Measurements from ENCODE around the gene FGF21. TPM values are rescaled to one million over a fixed set of nuclear protein-coding genes. Genes with fewer than 3 reads are reported as not detected.
A peak's percentile ranks its signal among the peaks of the same experiment; 100 is the strongest.

Gene FGF21
- polyA plus RNA-seq, 1 of the 3 experiments (the other 2 are of a cell fraction) = not detected

- TF ChIP-seq GATA2 (CRISPR knock-in tag; IDR thresholded peaks at IDR 0.05) (no peak), EZH2phosphoT487 (IDR thresholded peaks at IDR 0.05; ENCODE audit: borderline replicate concordance, low read depth) (no peak), NFIC (IDR thresholded peaks at IDR 0.05; ENCODE audit: borderline replicate concordance) (no peak), FOXJ3 (CRISPR knock-in tag; IDR thresholded peaks at IDR 0.05) (no peak), RXRA (IDR thresholded peaks at IDR 0.05; ENCODE audit: borderline replicate concordance, low read depth) (no peak), MAX (IDR thresholded peaks at IDR 0.05; ENCODE audit: low read depth) (peak; percentile 57; the same call in 1 of the 2 replicates)
- TF ChIP-seq, protein P1, sequence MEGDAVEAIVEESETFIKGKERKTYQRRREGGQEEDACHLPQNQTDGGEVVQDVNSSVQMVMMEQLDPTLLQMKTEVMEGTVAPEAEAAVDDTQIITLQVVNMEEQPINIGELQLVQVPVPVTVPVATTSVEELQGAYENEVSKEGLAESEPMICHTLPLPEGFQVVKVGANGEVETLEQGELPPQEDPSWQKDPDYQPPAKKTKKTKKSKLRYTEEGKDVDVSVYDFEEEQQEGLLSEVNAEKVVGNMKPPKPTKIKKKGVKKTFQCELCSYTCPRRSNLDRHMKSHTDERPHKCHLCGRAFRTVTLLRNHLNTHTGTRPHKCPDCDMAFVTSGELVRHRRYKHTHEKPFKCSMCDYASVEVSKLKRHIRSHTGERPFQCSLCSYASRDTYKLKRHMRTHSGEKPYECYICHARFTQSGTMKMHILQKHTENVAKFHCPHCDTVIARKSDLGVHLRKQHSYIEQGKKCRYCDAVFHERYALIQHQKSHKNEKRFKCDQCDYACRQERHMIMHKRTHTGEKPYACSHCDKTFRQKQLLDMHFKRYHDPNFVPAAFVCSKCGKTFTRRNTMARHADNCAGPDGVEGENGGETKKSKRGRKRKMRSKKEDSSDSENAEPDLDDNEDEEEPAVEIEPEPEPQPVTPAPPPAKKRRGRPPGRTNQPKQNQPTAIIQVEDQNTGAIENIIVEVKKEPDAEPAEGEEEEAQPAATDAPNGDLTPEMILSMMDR (IDR thresholded peaks at IDR 0.05) = no peak; the same call in 1 of the 2 replicates
These were observed 16.5 kb upstream of the FGF21 start (continued) for GRCh38 chr19:48738557-48739403.

GRCh38 chr19:48739404-48740163 is 15.7 kb upstream of the FGF21 start:
- H3K27me3 ChIP-seq (ENCODE audit: insufficient read depth) = no peaks in the 10 kb centered on the region
- DNase-seq = peak; percentile 67
- peaks cover 0 to 16% of the 10 kb centered on the region in 2 experiments; a peak in 1 of 4 replicates for H3K4me1 ChIP-seq (ENCODE audit: control insufficient read depth in 1 of 2, insufficient read depth in 2 of 2, low read depth in 1 of 2, low read length in 1 of 2)
- no peak for TF ChIP-seq YY1 (IDR thresholded peaks at IDR 0.05; ENCODE audit: low read depth)
- TF ChIP-seq MXI1 (IDR thresholded peaks at IDR 0.05; ENCODE audit: low read depth, low read length) = peak; percentile 39
- TF ChIP-seq IRF3 (IDR thresholded peaks at IDR 0.05; ENCODE audit: low read depth, low read length) = no peak
- TF ChIP-seq FOSL2 (IDR thresholded peaks at IDR 0.05; ENCODE audit: borderline replicate concordance, low read depth) = no peak
- TF ChIP-seq, protein P1 (IDR thresholded peaks at IDR 0.05) = no peak
- TF ChIP-seq, protein P2, sequence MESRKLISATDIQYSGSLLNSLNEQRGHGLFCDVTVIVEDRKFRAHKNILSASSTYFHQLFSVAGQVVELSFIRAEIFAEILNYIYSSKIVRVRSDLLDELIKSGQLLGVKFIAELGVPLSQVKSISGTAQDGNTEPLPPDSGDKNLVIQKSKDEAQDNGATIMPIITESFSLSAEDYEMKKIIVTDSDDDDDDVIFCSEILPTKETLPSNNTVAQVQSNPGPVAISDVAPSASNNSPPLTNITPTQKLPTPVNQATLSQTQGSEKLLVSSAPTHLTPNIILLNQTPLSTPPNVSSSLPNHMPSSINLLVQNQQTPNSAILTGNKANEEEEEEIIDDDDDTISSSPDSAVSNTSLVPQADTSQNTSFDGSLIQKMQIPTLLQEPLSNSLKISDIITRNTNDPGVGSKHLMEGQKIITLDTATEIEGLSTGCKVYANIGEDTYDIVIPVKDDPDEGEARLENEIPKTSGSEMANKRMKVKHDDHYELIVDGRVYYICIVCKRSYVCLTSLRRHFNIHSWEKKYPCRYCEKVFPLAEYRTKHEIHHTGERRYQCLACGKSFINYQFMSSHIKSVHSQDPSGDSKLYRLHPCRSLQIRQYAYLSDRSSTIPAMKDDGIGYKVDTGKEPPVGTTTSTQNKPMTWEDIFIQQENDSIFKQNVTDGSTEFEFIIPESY (IDR thresholded peaks at IDR 0.05; ENCODE audit: borderline replicate concordance, low read depth) = no peak
- H3K9ac ChIP-seq = peak overlapping the region; percentile 34; the same call in 1 of the 2 replicates
- no peaks in the 10 kb centered on the region for H3K79me2 ChIP-seq (ENCODE audit: insufficient read depth)
- CTCF ChIA-PET = interaction anchor here (0.7 to 2.2 kb wide), 18 partner anchors 11 to 247 kb away, joined by 3 to 22 read pairs (median 4); partner anchors contain the start of gene CA11
- peak overlapping the region; percentile 87 for H3K4me2 ChIP-seq
- no peak overlapping the region for H3K27ac ChIP-seq (ENCODE audit: low read depth in 2 of 2, low read length in 1 of 2)
- no peaks in the 10 kb centered on the region for H3K9me2 ChIP-seq
- POLR2A ChIA-PET = interaction anchor here (1.0 to 1.7 kb wide), 6 partner anchors 9 to 94 kb away, joined by 3 to 11 read pairs (median 7); partner anchors contain the start of gene CA11
- H4K20me1 ChIP-seq (ENCODE audit: insufficient read depth) = no peaks in the 10 kb centered on the region
- H3K36me3 ChIP-seq (replicated peaks in 1 of 2; ENCODE audit: control insufficient read depth in 1 of 2, insufficient read depth in 2 of 2, low read length in 1 of 2) = no peaks in the 10 kb centered on the region
- H3F3A ChIP-seq (replicated peaks; ENCODE audit: insufficient read depth) = peaks cover 7% of the 10 kb centered on the region
- 41% methylated on average over 38 of the region's 51 CpGs for WGBS (ENCODE audit: low lambda C conversion rate)
- peak overlapping the region; percentile 53 to 57 for H3K4me3 ChIP-seq (ENCODE audit: low read depth in 2 of 2, low read length in 1 of 2)
- peak overlapping the region; percentile 88; the same call in 1 of the 2 replicates for H2AFZ ChIP-seq (ENCODE audit: low read depth)
- no peaks in the 10 kb centered on the region for H3K9me3 ChIP-seq

Data from SK-N-SH (cell line).